Measurements from ENCODE around the gene OR5AC2.

OR5AC2 gene

DNA sequence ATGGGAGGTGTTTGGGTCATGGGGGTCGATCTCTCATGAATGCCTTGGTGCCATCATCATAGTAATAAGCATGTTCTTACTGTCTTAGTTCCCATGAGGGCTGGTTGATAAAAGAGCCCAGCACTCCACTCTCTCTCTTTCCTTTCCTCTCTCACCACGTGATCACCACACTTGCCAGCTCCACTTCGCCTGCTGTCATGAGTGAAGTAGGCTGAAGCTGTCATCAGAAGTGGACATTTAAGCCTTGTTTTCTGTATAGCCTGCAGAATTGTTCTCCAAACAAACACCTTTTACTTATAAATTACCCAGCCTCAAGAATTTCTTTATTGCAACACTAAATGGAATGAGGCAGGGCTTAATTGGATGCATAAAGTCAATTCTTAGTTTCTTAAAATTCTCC, 49.7 kb downstream of the OR5AC2 start:
- Histone ChIP-seq H3K9ac (ENCODE audit: low read depth in 1 of 2, low read length in 2 of 2) (no peak overlapping the region), H3K4me3 (ENCODE audit: low read depth in 1 of 2, low read length in 2 of 2) (no peak overlapping the region), H3K4me1 (ENCODE audit: control insufficient read depth in 1 of 2, insufficient read depth in 2 of 2, low read length in 2 of 2) (no peaks in the 10 kb centered on the region), H3K36me3 (ENCODE audit: control insufficient read depth in 1 of 2, insufficient read depth in 2 of 2, low read length in 2 of 2) (no peaks in the 10 kb centered on the region), H3K27me3 (ENCODE audit: control insufficient read depth in 1 of 2, insufficient read depth in 2 of 2, low read length in 2 of 2) (no peaks in the 10 kb centered on the region), H3K9me3 (ENCODE audit: control insufficient read depth in 1 of 2, low read length in 2 of 2) (no peaks in the 10 kb centered on the region), H3K27ac (ENCODE audit: low read depth, low read length) (no peak overlapping the region)
